HEK293T (cell line): Measurements from ENCODE around the gene DDX3X.

ENCODE experiments used
- ARNT ChIP-seq: fragments of 450-650 bp; IDR thresholded peaks from 2 replicates; pipeline ENCODE4 v1.6.1; 2017; ENCODE audit warnings: mild to moderate bottlenecking
- FOXM1 ChIP-seq: fragments of 450-650 bp; IDR thresholded peaks from 2 replicates; pipeline ENCODE4 v1.6.1; 2017; ENCODE audit warnings: mild to moderate bottlenecking, borderline replicate concordance
- HDGF ChIP-seq: fragments of 450-650 bp; IDR thresholded peaks from 2 replicates; pipeline ENCODE4 v1.6.1; 2017; ENCODE audit warnings: antibody characterized with exemption, borderline replicate concordance
- LEF1 ChIP-seq: fragments of 450-650 bp; IDR thresholded peaks from 2 replicates; pipeline ENCODE4 v1.6.1; 2017; ENCODE audit warnings: mild to moderate bottlenecking, borderline replicate concordance
- SUZ12 ChIP-seq: fragments of 450-650 bp; IDR thresholded peaks from 2 replicates; pipeline ENCODE4 v1.6.1; 2016; ENCODE audit warnings: mild to moderate bottlenecking
- TARDBP ChIP-seq: fragments of 450-650 bp; IDR thresholded peaks from 2 replicates; pipeline ENCODE4 v1.6.1; 2016
- ZNF384 ChIP-seq: fragments of 450-650 bp; IDR thresholded peaks from 2 replicates; pipeline ENCODE4 v1.6.1; 2016

DNA sequence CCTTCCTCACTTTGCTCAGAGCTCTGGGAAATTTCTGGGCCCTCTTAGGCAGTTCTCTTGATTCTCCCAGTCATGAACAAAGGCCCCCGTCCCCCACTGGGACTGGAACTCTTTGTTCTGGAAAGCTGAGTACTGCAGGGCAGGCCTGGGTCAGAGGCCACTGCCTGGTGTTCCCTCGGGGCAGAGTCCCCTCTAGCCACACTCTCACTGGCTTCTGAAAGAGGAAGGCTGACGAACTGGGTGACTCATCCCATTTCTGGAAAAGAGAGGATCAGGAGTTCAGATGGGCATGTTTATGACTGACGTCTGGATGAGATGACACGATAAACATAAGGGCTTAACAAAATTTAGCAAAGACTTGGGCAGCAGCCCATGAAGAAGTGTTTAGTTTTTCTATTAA is 47.7 kb downstream of the DDX3X start:
- no peak for TF ChIP-seq FOXM1
- TF ChIP-seq LEF1 = no peak
- no peak for TF ChIP-seq ARNT
- no peak for TF ChIP-seq ZNF384
- TF ChIP-seq TARDBP = no peak
- no peak for TF ChIP-seq SUZ12
- no peak for TF ChIP-seq HDGF
